Nephron progenitor cell (in vitro differentiated cells): ENCODE measurements around the gene DVL3.

Experiments
- DNase-seq: peaks from one replicate; pipeline ENCODE4 v3.0.0; 2021
- H3K27ac Mint-ChIP-seq: 2 replicates; pipeline ENCODE4 v1.8.0; 2021; ENCODE audit warnings: mild to moderate bottlenecking, moderate library complexity, mixed read lengths
- H3K27me3 Mint-ChIP-seq: 2 replicates; pipeline ENCODE4 v1.8.0; 2021; ENCODE audit warnings: mild to moderate bottlenecking, low read depth, mixed read lengths; ENCODE audit not compliant: poor library complexity
- H3K36me3 Mint-ChIP-seq: 2 replicates; pipeline ENCODE4 v1.8.0; 2021; ENCODE audit warnings: low read depth, mixed read lengths
- H3K4me1 Mint-ChIP-seq: 2 replicates; pipeline ENCODE4 v1.8.0; 2021; ENCODE audit warnings: mixed read lengths
- H3K4me3 Mint-ChIP-seq: 2 replicates; pipeline ENCODE4 v1.8.0; 2021; ENCODE audit warnings: mild to moderate bottlenecking, moderate library complexity, mixed read lengths
- H3K9me3 Mint-ChIP-seq: 2 replicates; pipeline ENCODE4 v1.8.0; 2021; ENCODE audit warnings: mild to moderate bottlenecking, moderate library complexity, mixed read lengths
- TF ChIP-seq, protein P1 (sequence below): fragments of 200-600 bp; sonication (generic); IDR thresholded peaks from 2 replicates; pipeline ENCODE4 v1.5.0; 2021; ENCODE audit warnings: antibody characterized with exemption

The DVL3 gene

DNA sequence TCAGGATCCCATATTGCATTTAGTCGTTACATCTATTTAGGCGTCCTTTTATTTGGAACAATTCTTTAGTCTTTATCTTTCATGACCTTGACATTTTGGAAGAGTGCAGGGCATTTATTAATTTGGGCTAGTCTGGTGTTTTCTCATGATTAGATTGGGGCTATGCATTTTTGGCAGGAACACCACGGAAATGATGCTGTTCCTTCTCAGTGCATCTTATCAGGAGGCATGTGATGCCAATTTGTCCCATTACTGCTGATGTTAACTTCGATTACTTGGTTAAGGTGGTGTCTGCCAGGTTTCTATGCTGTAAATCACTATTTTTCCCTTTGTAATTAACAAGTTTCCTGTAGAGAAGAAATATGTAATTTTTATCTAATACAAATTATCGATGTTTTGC, 56.1 kb downstream of the DVL3 start:
- Mint-ChIP-seq H3K9me3 (no peaks in the 10 kb centered on the region), H3K27ac (no peak overlapping the region), H3K27me3 (peaks cover 46% of the 10 kb centered on the region), H3K36me3 (no peaks in the 10 kb centered on the region), H3K4me1 (no peaks in the 10 kb centered on the region), H3K4me3 (no peak overlapping the region)
- TF ChIP-seq, protein P1, sequence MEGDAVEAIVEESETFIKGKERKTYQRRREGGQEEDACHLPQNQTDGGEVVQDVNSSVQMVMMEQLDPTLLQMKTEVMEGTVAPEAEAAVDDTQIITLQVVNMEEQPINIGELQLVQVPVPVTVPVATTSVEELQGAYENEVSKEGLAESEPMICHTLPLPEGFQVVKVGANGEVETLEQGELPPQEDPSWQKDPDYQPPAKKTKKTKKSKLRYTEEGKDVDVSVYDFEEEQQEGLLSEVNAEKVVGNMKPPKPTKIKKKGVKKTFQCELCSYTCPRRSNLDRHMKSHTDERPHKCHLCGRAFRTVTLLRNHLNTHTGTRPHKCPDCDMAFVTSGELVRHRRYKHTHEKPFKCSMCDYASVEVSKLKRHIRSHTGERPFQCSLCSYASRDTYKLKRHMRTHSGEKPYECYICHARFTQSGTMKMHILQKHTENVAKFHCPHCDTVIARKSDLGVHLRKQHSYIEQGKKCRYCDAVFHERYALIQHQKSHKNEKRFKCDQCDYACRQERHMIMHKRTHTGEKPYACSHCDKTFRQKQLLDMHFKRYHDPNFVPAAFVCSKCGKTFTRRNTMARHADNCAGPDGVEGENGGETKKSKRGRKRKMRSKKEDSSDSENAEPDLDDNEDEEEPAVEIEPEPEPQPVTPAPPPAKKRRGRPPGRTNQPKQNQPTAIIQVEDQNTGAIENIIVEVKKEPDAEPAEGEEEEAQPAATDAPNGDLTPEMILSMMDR, result no peak
- no peak for DNase-seq

DNA sequence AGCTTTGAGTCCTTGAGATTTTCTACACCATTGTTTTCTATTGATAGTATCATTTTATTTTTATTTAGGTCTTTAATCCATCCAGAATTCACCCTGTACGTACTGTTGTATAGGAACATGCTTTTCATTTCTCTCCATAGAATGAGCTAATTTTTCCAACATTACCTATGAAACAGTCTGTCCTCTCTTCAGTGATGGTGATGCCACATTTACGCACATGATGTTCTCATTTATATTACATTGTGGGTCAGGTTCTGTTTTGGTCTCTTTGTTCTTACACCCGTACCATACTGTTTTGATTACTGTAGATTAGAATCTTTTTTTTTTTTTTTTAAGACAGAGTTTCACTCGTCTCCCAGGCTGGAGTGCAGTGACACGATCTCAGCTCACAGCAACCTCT, 56.5 kb downstream of the DVL3 start:
- Mint-ChIP-seq H3K27me3 (peaks cover 42% of the 10 kb centered on the region), H3K9me3 (no peaks in the 10 kb centered on the region), H3K4me1 (no peaks in the 10 kb centered on the region), H3K27ac (no peak overlapping the region), H3K4me3 (no peak overlapping the region), H3K36me3 (no peaks in the 10 kb centered on the region)
- TF ChIP-seq, protein P1, result no peak
- DNase-seq, result no peak

DNA sequence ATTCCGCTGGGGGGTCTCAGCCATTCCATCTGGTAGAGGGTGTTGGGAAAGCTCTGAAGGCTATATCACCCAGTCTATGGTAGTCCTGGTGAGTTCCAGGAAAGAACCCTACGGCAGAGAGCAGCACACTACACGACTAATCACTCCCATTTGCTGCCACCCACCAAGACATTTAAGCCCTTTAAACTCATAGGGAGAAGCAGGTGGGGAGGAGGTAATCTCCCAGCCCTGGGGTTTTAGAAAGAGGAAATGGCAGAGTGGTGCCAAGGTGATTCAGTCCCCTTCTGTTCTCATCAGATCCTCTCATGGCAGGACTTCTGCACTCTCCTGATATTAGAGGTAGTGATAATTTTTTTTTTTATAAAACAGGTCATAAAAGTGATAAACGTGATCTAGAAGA, 63.6 kb downstream of the DVL3 start:
- H3K9me3 Mint-ChIP-seq, result no peaks in the 10 kb centered on the region
- H3K4me1 Mint-ChIP-seq, result no peaks in the 10 kb centered on the region
- H3K36me3 Mint-ChIP-seq, result no peaks in the 10 kb centered on the region
- H3K4me3 Mint-ChIP-seq, result no peak overlapping the region
- H3K27me3 Mint-ChIP-seq, result peaks cover 60% of the 10 kb centered on the region
- no peak for DNase-seq
- H3K27ac Mint-ChIP-seq, result no peak overlapping the region
- TF ChIP-seq, protein P1, result no peak

DNA sequence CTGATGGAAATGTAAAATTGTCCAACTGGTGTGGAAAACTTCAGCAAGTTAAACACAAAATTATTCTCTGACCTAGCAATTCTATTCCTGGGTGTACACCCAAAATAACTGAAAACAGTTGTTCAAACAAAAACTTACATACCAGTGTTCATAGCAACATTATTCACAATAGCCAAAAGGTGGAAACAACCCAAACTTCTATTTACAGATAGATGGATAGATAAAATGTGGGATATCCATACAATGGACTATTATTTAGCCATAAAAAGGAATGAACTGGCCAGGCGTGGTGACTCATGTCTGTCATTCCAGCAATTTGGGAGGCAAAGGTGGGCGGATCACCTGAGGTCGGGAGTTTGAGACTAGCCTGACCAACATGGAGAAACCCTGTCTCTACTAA, 67.3 kb downstream of the DVL3 start:
- H3K4me3 Mint-ChIP-seq, result no peak overlapping the region
- no peaks in the 10 kb centered on the region for H3K9me3 Mint-ChIP-seq
- H3K4me1 Mint-ChIP-seq, result no peaks in the 10 kb centered on the region
- peaks cover 83% of the 10 kb centered on the region for H3K27me3 Mint-ChIP-seq
- TF ChIP-seq, protein P1, result no peak
- H3K36me3 Mint-ChIP-seq, result no peaks in the 10 kb centered on the region
- H3K27ac Mint-ChIP-seq, result no peak overlapping the region
- DNase-seq, result no peak
